Lower leg skin (tissue), 4 donors: ENCODE data around the gene GCKR. TPM values are rescaled to one million over a fixed set of nuclear protein-coding genes. Genes with fewer than 3 reads are reported as not detected.

ENCODE experiments used
- DNase-seq, 2 donors: peaks; one replicate each; pipeline ENCODE4 v3.0.0-alpha.2; 2019; ENCODE audit warnings: low spot score in 2 of 2
- H3K4me3 ChIP-seq: fragments of 200-600 bp; sonication (generic); 2 replicates; pipeline ENCODE4 v1.5.1; 2017; ENCODE audit warnings: mild to moderate bottlenecking, low read depth; ENCODE audit not compliant: poor library complexity, severe bottlenecking
- POLR2A ChIP-seq, 2 donors: fragments of 450-650 bp; IDR thresholded peaks; one replicate each; pipeline ENCODE4 v1.6.1; 2016 to 2017; ENCODE audit warnings: antibody characterized with exemption in 2 of 2, mild to moderate bottlenecking in 1 of 2, moderate library complexity in 1 of 2
- WGBS, 2 donors: methylation state at CpG; one replicate each; pipeline ENCODE4 v1.1.5; 2018; 5-methylcytosine and 5-hydroxymethylcytosine counted together
- intact Hi-C: fragments of 100-400 bp; cut with DNase I; formaldehyde crosslinking; loops from one replicate; pipeline ENCODE4 v1.15.0; 2023; ENCODE audit warnings: low total_unique reads
- total RNA-seq, 4 donors: library from RNA; depleted of rRNA; stranded (reverse); fragments of >200 nt; gene quantifications; one replicate each; pipeline ENCODE4 v1.1.0, GENCODE V29; 2016
- TF ChIP-seq, protein P1 (sequence below), 3 donors: fragments of 450-650 bp; IDR thresholded peaks; one replicate each; pipeline ENCODE4 v1.5.1; 2016; ENCODE audit warnings: antibody characterized with exemption in 3 of 3, mild to moderate bottlenecking in 3 of 3, moderate library complexity in 2 of 3

The GCKR gene
- total RNA-seq, 4 donors from 2014 or later = not detected

DNA sequence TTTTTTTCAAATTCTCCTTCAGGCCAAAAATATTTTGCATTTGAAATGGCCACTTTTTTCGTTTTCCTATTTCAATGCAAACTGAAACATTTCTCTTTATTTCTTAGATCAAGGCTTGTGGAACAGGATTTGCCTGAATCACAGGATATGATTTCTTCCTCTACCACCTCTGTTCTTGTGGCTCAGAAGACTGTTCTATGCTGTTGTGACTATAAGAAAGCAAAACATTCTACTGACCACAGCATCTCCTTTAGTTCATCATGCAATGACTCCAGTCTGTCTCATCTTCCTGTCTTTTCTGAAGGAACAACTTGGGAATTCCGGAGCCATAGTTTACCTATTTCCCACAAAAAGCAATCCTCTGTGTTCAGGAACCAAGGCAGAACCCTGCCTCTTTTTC lies 70.0 kb downstream of the GCKR start:
- TF ChIP-seq POLR2A (IDR thresholded peaks at IDR 0.05) = no peak
- TF ChIP-seq, protein P1, sequence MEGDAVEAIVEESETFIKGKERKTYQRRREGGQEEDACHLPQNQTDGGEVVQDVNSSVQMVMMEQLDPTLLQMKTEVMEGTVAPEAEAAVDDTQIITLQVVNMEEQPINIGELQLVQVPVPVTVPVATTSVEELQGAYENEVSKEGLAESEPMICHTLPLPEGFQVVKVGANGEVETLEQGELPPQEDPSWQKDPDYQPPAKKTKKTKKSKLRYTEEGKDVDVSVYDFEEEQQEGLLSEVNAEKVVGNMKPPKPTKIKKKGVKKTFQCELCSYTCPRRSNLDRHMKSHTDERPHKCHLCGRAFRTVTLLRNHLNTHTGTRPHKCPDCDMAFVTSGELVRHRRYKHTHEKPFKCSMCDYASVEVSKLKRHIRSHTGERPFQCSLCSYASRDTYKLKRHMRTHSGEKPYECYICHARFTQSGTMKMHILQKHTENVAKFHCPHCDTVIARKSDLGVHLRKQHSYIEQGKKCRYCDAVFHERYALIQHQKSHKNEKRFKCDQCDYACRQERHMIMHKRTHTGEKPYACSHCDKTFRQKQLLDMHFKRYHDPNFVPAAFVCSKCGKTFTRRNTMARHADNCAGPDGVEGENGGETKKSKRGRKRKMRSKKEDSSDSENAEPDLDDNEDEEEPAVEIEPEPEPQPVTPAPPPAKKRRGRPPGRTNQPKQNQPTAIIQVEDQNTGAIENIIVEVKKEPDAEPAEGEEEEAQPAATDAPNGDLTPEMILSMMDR (IDR thresholded peaks at IDR 0.05) = no peak
- no peak for DNase-seq
- no peak overlapping the region for H3K4me3 ChIP-seq
- intact Hi-C loops = no loop called here
- WGBS, 2 donors = 54 to 57% methylated on average over 2 of the region's 2 CpGs

DNA sequence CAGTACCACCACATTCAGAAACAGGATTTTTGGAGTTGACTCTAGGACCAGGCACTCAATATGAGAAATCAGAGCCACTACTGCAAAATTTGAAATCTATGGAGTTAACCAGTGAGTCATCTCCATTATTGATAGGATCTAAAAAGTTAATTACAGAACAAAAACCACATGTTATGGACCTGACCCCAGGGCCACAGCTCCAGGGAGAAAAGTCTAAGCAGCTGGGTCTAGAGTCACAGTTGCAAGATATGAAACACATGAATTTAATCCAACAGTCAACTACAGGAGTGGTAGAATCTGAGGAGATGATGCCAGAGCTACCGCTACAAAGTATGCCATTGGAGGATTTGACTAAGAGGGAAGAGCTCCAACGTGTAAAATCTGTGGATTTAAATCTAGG lies 72.8 kb downstream of the GCKR start:
- DNase-seq = no peak
- intact Hi-C loops = no loop called here
- no peak for TF ChIP-seq POLR2A (IDR thresholded peaks at IDR 0.05)
- TF ChIP-seq, protein P1 (IDR thresholded peaks at IDR 0.05) = no peak
- H3K4me3 ChIP-seq = no peak overlapping the region
- 56 to 57% methylated on average over 2 of the region's 2 CpGs for WGBS, 2 donors

- intact Hi-C loops = no loop called here
- DNase-seq = no peak
- TF ChIP-seq POLR2A (IDR thresholded peaks at IDR 0.05) = no peak
- TF ChIP-seq, protein P1 (IDR thresholded peaks at IDR 0.05) = no peak
- no peak overlapping the region for H3K4me3 ChIP-seq
- 57 to 86% methylated on average over 3 of the region's 3 CpGs for WGBS, 2 donors
Observed at GRCh38 chr2:27571197-27571596, 74.6 kb downstream of the GCKR start.

- 90 to 96% methylated on average over 1 of the region's 1 CpG for WGBS, 2 donors
- no peak for TF ChIP-seq POLR2A (IDR thresholded peaks at IDR 0.05)
- TF ChIP-seq, protein P1 (IDR thresholded peaks at IDR 0.05) = no peak
Observed at GRCh38 chr2:27571681-27572080, 75.0 kb downstream of the GCKR start.

DNA sequence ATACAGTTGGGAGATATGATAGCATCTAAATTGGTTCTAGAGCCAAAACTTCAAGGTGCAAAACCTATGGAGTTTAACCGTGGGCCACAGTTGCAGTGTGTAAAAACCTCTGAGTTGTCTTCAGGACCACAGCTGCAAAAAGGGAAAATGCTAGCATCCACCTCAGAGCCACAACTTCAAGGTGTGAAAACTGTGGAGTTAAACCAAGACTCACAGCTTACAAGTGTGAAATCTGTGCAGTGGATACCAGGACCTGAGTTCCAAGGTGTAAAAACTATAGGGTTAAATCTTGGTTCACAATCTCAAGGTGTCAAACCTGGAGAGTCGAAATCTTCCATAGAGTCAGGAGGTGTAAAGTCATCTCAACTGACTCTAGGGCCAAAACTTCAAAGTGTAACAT lies 75.8 kb downstream of the GCKR start:
- intact Hi-C loops = no loop called here
- TF ChIP-seq, protein P1 (IDR thresholded peaks at IDR 0.05) = no peak
- TF ChIP-seq POLR2A (IDR thresholded peaks at IDR 0.05) = no peak
- no peak for DNase-seq
- WGBS, 2 donors = 79 to 85% methylated on average over 2 of the region's 2 CpGs
- H3K4me3 ChIP-seq = no peak overlapping the region

More at GRCh38 chr2:27571681-27572080, 75.0 kb downstream of the GCKR start:
- no peak overlapping the region for H3K4me3 ChIP-seq
- DNase-seq = no peak
- intact Hi-C loops = no loop called here

- no peak for DNase-seq
- WGBS, 2 donors = 77 to 79% methylated on average over 6 of the region's 6 CpGs
- no peak for TF ChIP-seq POLR2A (IDR thresholded peaks at IDR 0.05)
- TF ChIP-seq, protein P1 (IDR thresholded peaks at IDR 0.05) = no peak
- intact Hi-C loops = no loop called here
- H3K4me3 ChIP-seq = no peak overlapping the region
Observed at GRCh38 chr2:27572998-27573429, 76.4 kb downstream of the GCKR start.
